ENCODE measurements around the gene PNKP.

- no peak for TF ChIP-seq CTCF (IDR thresholded peaks at IDR 0.05)
- TF ChIP-seq POLR2A (IDR thresholded peaks at IDR 0.05), result no peak
Measured at GRCh38 chr19:49908480-49909420, 41.4 kb upstream of the PNKP start.
